Measurements from ENCODE around the gene WRNIP1. TPM values are rescaled to one million over a fixed set of nuclear protein-coding genes. Genes with fewer than 3 reads are reported as not detected.

The WRNIP1 gene
- total RNA-seq, 2 donors from 2014 or later = 51.9 to 53.5 TPM

DNA sequence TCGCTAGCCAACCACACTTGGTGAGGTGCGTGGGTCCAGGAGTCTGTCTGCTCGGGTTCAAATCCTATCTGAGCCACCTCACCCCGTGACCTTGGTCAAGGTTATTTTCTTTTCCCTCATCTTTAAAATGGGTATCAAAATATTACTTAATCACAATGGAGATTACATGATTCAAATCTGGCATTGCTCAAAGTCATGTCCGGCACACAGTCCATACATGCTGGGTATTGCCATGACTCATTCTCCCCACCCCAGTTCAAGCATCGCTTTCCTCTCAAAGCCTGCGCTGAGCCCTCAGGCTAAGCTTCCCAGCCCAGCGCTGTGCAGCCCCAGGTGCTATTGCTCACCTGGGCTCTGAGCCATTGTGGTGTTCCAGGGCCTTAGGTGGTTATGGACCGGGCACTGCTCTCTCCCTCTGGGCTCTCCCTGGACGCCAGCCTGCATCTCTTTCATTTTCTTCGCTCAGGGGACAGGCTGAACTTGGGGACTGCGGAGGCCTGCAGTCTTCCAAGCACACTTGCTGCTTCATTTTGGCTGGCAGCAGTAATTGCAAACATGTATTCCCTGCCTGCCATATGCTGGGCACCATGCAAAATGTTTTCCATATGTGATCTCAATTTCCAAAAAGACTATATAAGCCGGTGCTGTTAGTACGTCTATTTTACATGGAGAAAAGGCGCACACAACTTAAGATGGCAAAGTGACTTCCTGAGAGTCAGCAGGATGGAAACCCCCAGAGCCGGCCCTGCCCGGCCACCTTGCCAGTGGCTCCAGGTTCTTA is 27.3 kb downstream of the WRNIP1 start:
- no peak for DNase-seq (ENCODE audit: low spot score)
- Histone ChIP-seq H3K36me3 (peaks cover 4% of the 10 kb centered on the region), H3K27me3 (no peaks in the 10 kb centered on the region), H3K4me1 (peaks cover 0 to 38% of the 10 kb centered on the region in 2 donors), H3K27ac (peak overlapping the region in 1 of 2 donors; percentile 38), H3K9me3 (no peaks in the 10 kb centered on the region), H3K4me3 (no peak overlapping the region)
- TF ChIP-seq CTCF (IDR thresholded peaks at IDR 0.05) = no peak

DNA sequence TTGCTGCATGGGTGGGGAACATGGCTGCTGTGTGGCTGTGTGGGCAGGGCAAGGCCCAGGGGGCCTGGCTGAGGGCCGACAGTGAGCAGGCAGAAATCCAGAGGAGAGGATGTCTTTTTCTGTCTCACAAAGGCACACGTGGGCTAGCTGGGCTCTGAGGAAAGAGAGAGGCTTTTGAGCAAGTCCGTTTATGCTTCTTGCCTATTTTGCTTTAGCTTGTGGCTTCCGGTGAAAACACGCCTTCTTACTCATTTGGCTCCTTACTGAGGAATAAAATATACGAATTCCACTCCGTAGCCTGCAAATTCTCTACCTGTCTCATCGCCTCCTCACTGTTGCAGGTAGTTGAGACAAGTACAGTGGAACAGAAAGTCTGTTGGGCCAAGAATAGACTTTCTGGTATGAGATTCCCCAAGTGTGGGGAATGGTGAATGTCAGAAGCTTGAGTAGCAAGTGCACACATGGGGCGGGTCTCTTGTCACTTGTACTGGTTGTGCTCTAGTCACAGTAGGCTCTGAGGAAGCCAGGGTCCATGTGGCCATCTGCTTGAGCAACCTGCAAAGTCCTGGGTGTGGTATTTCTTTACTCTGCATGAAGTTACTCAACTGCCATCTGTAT is 28.4 kb downstream of the WRNIP1 start:
- DNase-seq (ENCODE audit: low spot score) = no peak
- H3K4me3 ChIP-seq = no peak overlapping the region
- H3K4me1 ChIP-seq = peaks cover 0 to 38% of the 10 kb centered on the region in 2 donors
- no peaks in the 10 kb centered on the region for H3K36me3 ChIP-seq
- no peaks in the 10 kb centered on the region for H3K27me3 ChIP-seq
- TF ChIP-seq CTCF (IDR thresholded peaks at IDR 0.05) = no peak
- H3K9me3 ChIP-seq = no peaks in the 10 kb centered on the region
- peak overlapping the region in 1 of 2 donors; percentile 30 for H3K27ac ChIP-seq

DNA sequence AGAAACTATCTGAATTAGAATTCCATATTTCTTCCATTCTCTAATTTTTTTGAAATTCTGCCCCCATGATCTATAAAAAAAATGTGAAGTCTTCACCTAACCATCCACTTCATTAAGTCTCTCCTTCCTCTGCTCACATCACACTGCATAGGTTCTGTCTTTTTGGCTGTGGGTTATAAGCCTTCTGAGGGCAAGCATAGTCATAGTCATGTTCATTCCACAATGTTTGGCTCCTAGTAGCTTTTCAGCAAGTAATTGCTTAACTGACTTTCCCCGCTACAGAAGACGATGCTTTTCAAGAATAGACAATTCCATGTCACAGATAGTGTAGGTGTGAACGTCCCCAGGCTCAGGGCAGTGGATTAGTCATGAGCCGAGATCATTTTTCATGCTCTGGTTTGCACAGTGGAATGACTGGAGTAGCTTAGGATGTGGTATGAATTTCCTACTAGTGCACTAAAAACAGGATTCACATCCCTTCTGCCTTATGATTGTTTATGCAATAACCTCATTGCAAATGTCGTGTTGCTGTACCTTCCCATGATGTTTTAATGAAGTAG is 29.1 kb downstream of the WRNIP1 start:
- H3K4me3 ChIP-seq = no peak overlapping the region

GRCh38 chr6:2795162-2795561 is 30.0 kb downstream of the WRNIP1 start:
- Histone ChIP-seq H3K4me3 (no peak overlapping the region), H3K4me1 (peaks cover 0 to 49% of the 10 kb centered on the region in 2 donors), H3K36me3 (no peaks in the 10 kb centered on the region), H3K27ac (no peak overlapping the region), H3K9me3 (no peaks in the 10 kb centered on the region), H3K27me3 (no peaks in the 10 kb centered on the region)
- DNase-seq (ENCODE audit: low spot score) = no peak
- TF ChIP-seq CTCF (IDR thresholded peaks at IDR 0.05) = no peak

More for the DNA sequence above, 29.1 kb downstream of the WRNIP1 start:
- H3K36me3 ChIP-seq = no peaks in the 10 kb centered on the region
- no peaks in the 10 kb centered on the region for H3K9me3 ChIP-seq
- no peaks in the 10 kb centered on the region for H3K27me3 ChIP-seq
- no peak for TF ChIP-seq CTCF (IDR thresholded peaks at IDR 0.05)
- no peak for DNase-seq (ENCODE audit: low spot score)
- H3K4me1 ChIP-seq = peaks cover 0 to 40% of the 10 kb centered on the region in 2 donors
- H3K27ac ChIP-seq = no peak overlapping the region

GRCh38 chr6:2795956-2796355 is 30.8 kb downstream of the WRNIP1 start:
- H3K9me3 ChIP-seq = no peaks in the 10 kb centered on the region
- DNase-seq (ENCODE audit: low spot score) = no peak
- H3K4me3 ChIP-seq = no peak overlapping the region
- no peak for TF ChIP-seq CTCF (IDR thresholded peaks at IDR 0.05)
- H3K27me3 ChIP-seq = no peaks in the 10 kb centered on the region
- no peaks in the 10 kb centered on the region for H3K36me3 ChIP-seq
- H3K4me1 ChIP-seq = peaks cover 0 to 49% of the 10 kb centered on the region in 2 donors
- no peak overlapping the region for H3K27ac ChIP-seq
